ENCODE data around the gene UBXN10. TPM values are rescaled to one million over a fixed set of nuclear protein-coding genes. Genes with fewer than 3 reads are reported as not detected.

UBXN10 gene
- total RNA-seq, 2 donors from 2014 or later = 1.6 to 10.6 TPM

- Histone ChIP-seq H3K27ac (no peak overlapping the region), H3K9me3 (no peaks in the 10 kb centered on the region), H3K36me3 (no peaks in the 10 kb centered on the region), H3K4me1 (replicated peaks) (no peaks in the 10 kb centered on the region), H3K4me3 (no peak overlapping the region), H3K27me3 (replicated peaks; ENCODE audit: insufficient read depth) (no peaks in the 10 kb centered on the region)
- no peak for DNase-seq (ENCODE audit: low spot score)
- 91% methylated on average over 4 of the region's 4 CpGs for WGBS
- intact Hi-C loops (cut with DNase I) = loop anchor here (10.0 kb wide), 2 partner anchors 275 to 455 kb away; no protein-coding TSS in a partner anchor
- no peak for TF ChIP-seq CTCF (IDR thresholded peaks at IDR 0.05)
- no peak for TF ChIP-seq POLR2AphosphoS5 (IDR thresholded peaks at IDR 0.05)
- no peak for TF ChIP-seq POLR2A (IDR thresholded peaks at IDR 0.05)
Observed at GRCh38 chr1:20189664-20190063, 3.8 kb downstream of the UBXN10 start.

- no peak for TF ChIP-seq POLR2AphosphoS5 (IDR thresholded peaks at IDR 0.05)
- no peak for TF ChIP-seq CTCF (IDR thresholded peaks at IDR 0.05)
- TF ChIP-seq POLR2A (IDR thresholded peaks at IDR 0.05) = no peak
- H3K36me3 ChIP-seq = no peaks in the 10 kb centered on the region
- no peak overlapping the region for H3K27ac ChIP-seq
- intact Hi-C loops (cut with DNase I) = loop anchor here (10.0 kb wide), 1 partner anchor 276 kb away; no protein-coding TSS in a partner anchor
- no peak for DNase-seq (ENCODE audit: low spot score)
- H3K27me3 ChIP-seq (replicated peaks; ENCODE audit: insufficient read depth) = no peaks in the 10 kb centered on the region
- H3K9me3 ChIP-seq = no peaks in the 10 kb centered on the region
- WGBS = 92% methylated on average over 19 of the region's 19 CpGs
- H3K4me1 ChIP-seq (replicated peaks) = no peaks in the 10 kb centered on the region
- H3K4me3 ChIP-seq = no peak overlapping the region
Observed at GRCh38 chr1:20190256-20191160, 4.6 kb downstream of the UBXN10 start.

- Histone ChIP-seq H3K4me3 (no peak overlapping the region), H3K27ac (no peak overlapping the region), H3K36me3 (no peaks in the 10 kb centered on the region), H3K4me1 (replicated peaks) (no peaks in the 10 kb centered on the region), H3K9me3 (no peaks in the 10 kb centered on the region), H3K27me3 (replicated peaks; ENCODE audit: insufficient read depth) (no peaks in the 10 kb centered on the region)
- intact Hi-C loops (cut with DNase I) = loop anchor here (10.0 kb wide), 1 partner anchor 277 kb away; no protein-coding TSS in a partner anchor
- DNase-seq (ENCODE audit: low spot score) = no peak
- 86% methylated on average over 12 of the region's 12 CpGs for WGBS
- TF ChIP-seq POLR2A (IDR thresholded peaks at IDR 0.05) (no peak), POLR2AphosphoS5 (IDR thresholded peaks at IDR 0.05) (no peak), CTCF (IDR thresholded peaks at IDR 0.05) (no peak)
Observed at GRCh38 chr1:20191266-20191825, 5.5 kb downstream of the UBXN10 start.

GRCh38 chr1:20192364-20192763 lies 6.5 kb downstream of the UBXN10 start:
- DNase-seq (ENCODE audit: low spot score) = no peak
- intact Hi-C loops (cut with DNase I) = loop anchor here (1.0 to 10.0 kb wide), 2 partner anchors 26 to 278 kb away; no protein-coding TSS in a partner anchor
- no peaks in the 10 kb centered on the region for H3K9me3 ChIP-seq
- H3K27ac ChIP-seq = peak overlapping the region; percentile 26 to 56
- TF ChIP-seq POLR2AphosphoS5 (IDR thresholded peaks at IDR 0.05) = peak; percentile 58
- TF ChIP-seq POLR2A (IDR thresholded peaks at IDR 0.05) = no peak
- WGBS = 44% methylated on average over 5 of the region's 5 CpGs
- H3K36me3 ChIP-seq = no peaks in the 10 kb centered on the region
- H3K27me3 ChIP-seq (replicated peaks; ENCODE audit: insufficient read depth) = no peaks in the 10 kb centered on the region
- H3K4me1 ChIP-seq (replicated peaks) = no peaks in the 10 kb centered on the region
- H3K4me3 ChIP-seq = no peak overlapping the region

- intact Hi-C loops (cut with DNase I) = loop anchor here (1.0 to 10.0 kb wide), 2 partner anchors 27 to 278 kb away; no protein-coding TSS in a partner anchor
- peak overlapping the region; percentile 21 to 56 for H3K27ac ChIP-seq
- WGBS = 100% methylated on average over 1 of the region's 1 CpG
Observed at GRCh38 chr1:20192871-20193411, 7.0 kb downstream of the UBXN10 start.

More at GRCh38 chr1:20192871-20193411, 7.0 kb downstream of the UBXN10 start:
- Histone ChIP-seq H3K36me3 (no peaks in the 10 kb centered on the region), H3K9me3 (no peaks in the 10 kb centered on the region), H3K4me3 (no peak overlapping the region), H3K27me3 (replicated peaks; ENCODE audit: insufficient read depth) (no peaks in the 10 kb centered on the region), H3K4me1 (replicated peaks) (no peaks in the 10 kb centered on the region)
- no peak for TF ChIP-seq CTCF (IDR thresholded peaks at IDR 0.05)
- no peak for TF ChIP-seq POLR2AphosphoS5 (IDR thresholded peaks at IDR 0.05)
- no peak for DNase-seq (ENCODE audit: low spot score)
